NT2/D1 (cell line): ENCODE measurements around the gene TDRD15.
A peak's percentile ranks its signal among the peaks of the same experiment; 100 is the strongest.

Source experiments
- DNase-seq: peaks from one replicate; pipeline ENCODE4 v3.0.0-alpha.2; 2011; ENCODE audit warnings: low read depth, low spot score
- H3K27me3 ChIP-seq: 2 replicates; pipeline ENCODE4 v1.6.0; 2011; ENCODE audit warnings: mild to moderate bottlenecking; ENCODE audit not compliant: insufficient read length, insufficient read depth
- H3K36me3 ChIP-seq: 2 replicates; pipeline ENCODE4 v1.6.1; 2011; ENCODE audit warnings: mild to moderate bottlenecking, low read length, mixed read lengths; ENCODE audit not compliant: insufficient read depth, insufficient read length
- H3K4me1 ChIP-seq: 2 replicates; pipeline ENCODE4 v1.5.1; 2011; ENCODE audit not compliant: insufficient read depth, insufficient read length
- H3K4me3 ChIP-seq: 2 replicates; pipeline ENCODE4 v1.5.1; 2011; ENCODE audit warnings: low read depth; ENCODE audit not compliant: insufficient read length
- H3K9ac ChIP-seq: 2 replicates; pipeline ENCODE4 v1.6.0; 2011; ENCODE audit warnings: low read depth; ENCODE audit not compliant: insufficient read length
- H3K9me3 ChIP-seq: 2 replicates; pipeline ENCODE4 v1.5.1; 2011; ENCODE audit warnings: mild to moderate bottlenecking, low read length; ENCODE audit not compliant: insufficient read depth
- SUZ12 ChIP-seq: IDR thresholded peaks from 2 replicates; pipeline ENCODE4 v1.6.1; 2011; ENCODE audit not compliant: insufficient read length, insufficient read depth; ENCODE audit errors: extremely low read depth
- YY1 ChIP-seq: IDR thresholded peaks from 2 replicates; pipeline ENCODE4 v1.6.1; 2011; ENCODE audit not compliant: insufficient read length, insufficient read depth
- ZNF274 ChIP-seq: IDR thresholded peaks from 2 replicates; pipeline ENCODE4 v1.6.1; 2011; ENCODE audit warnings: mild to moderate bottlenecking, low read depth, low read length

The TDRD15 gene

GRCh38 chr2:21181957-21182356 lies 58.2 kb downstream of the TDRD15 start:
- no peaks in the 10 kb centered on the region for H3K4me1 ChIP-seq
- DNase-seq = peak; percentile 27
- TF ChIP-seq YY1 = no peak
- TF ChIP-seq ZNF274 = no peak
- no peaks in the 10 kb centered on the region for H3K27me3 ChIP-seq
- H3K9ac ChIP-seq = no peak overlapping the region
- no peak overlapping the region for H3K4me3 ChIP-seq
- H3K9me3 ChIP-seq = no peaks in the 10 kb centered on the region
- H3K36me3 ChIP-seq = no peaks in the 10 kb centered on the region

DNA sequence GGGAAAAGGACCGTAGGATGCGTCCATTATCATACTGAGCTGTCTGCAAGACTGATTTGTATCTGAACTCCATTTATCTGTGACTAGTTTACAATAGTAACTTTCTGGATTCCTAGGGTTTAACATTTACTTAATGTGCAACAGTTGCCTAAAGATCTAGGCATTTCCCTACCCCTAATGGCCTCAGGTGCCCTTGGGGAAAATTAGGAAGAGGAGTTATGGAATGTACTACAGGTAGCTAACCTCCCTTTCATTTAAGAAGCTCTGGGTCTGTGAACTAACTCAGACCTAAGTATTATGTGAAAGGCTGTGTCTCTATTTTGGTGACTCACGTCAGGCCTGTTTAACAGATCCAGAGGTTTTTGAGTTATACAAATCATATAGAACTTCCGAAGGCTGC lies 59.5 kb downstream of the TDRD15 start:
- Histone ChIP-seq H3K9me3 (no peaks in the 10 kb centered on the region), H3K4me1 (no peaks in the 10 kb centered on the region), H3K4me3 (no peak overlapping the region), H3K27me3 (no peaks in the 10 kb centered on the region), H3K36me3 (no peaks in the 10 kb centered on the region), H3K9ac (no peak overlapping the region)
- TF ChIP-seq ZNF274 (no peak), YY1 (no peak), SUZ12 (no peak)
- no peak for DNase-seq

DNA sequence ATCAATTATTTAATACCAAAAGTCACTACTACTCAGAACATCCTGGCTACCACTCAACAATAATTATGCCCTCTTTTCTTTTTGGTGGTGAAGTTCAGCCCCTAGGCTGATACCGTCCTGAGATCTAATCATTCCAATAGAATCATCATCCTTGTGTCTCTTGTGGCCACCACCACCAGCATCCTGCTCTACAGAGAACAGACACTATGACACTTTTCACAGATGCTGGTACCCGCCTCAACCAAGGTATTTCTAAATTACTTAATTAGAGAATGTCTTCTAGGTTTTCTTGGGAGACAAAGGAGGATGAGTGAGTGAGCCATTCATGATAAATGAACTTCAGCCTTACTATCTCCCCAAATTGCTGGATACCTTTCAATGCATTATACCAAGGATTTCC lies 60.0 kb downstream of the TDRD15 start:
- TF ChIP-seq SUZ12 (no peak), YY1 (no peak), ZNF274 (no peak)
- Histone ChIP-seq H3K4me3 (no peak overlapping the region), H3K27me3 (no peaks in the 10 kb centered on the region), H3K4me1 (no peaks in the 10 kb centered on the region), H3K36me3 (no peaks in the 10 kb centered on the region), H3K9me3 (no peaks in the 10 kb centered on the region), H3K9ac (no peak overlapping the region)
- no peak for DNase-seq

GRCh38 chr2:21191535-21191934 lies 67.8 kb downstream of the TDRD15 start:
- no peak overlapping the region for H3K4me3 ChIP-seq
- no peaks in the 10 kb centered on the region for H3K4me1 ChIP-seq
- H3K9ac ChIP-seq = no peak overlapping the region
- no peak for DNase-seq
- H3K9me3 ChIP-seq = no peaks in the 10 kb centered on the region
- H3K36me3 ChIP-seq = no peaks in the 10 kb centered on the region
- no peak for TF ChIP-seq YY1
- no peak for TF ChIP-seq ZNF274
- no peak for TF ChIP-seq SUZ12
- no peaks in the 10 kb centered on the region for H3K27me3 ChIP-seq
